HCT116 (cell line): ENCODE data around the gene ETNK2. TPM values are rescaled to one million over a fixed set of nuclear protein-coding genes. Genes with fewer than 3 reads are reported as not detected.

Experiments
- ATAC-seq: fragments of 200-7000 bp; cut with Tn5 transposase; 2 replicates; pipeline ENCODE4 v1.9.1; 2020; ENCODE audit warnings: mild to moderate bottlenecking, moderate library complexity
- BruUV-seq: library from RNA; stranded (reverse); fragments of 400-500 nt; replicated peaks from 2 replicates; lab custom pipeline; 2021; lab: Mats Ljungman, UMichigan
- CTCF ChIA-PET: fragments of 300-600 bp; sonication (Branson Sonifier 250); formaldehyde crosslinking; loops from one replicate; lab custom pipeline; 2021; ENCODE audit warnings: antibody characterized with exemption; lab: Charles Lee
- POLR2A ChIA-PET: fragments of 300-600, 350-600 bp; sonication (Branson Sonifier 250); formaldehyde crosslinking; loops from one replicate; lab custom pipeline; 2021; ENCODE audit warnings: antibody characterized with exemption; lab: Charles Lee
- RAD21 ChIA-PET, 2 experiments: fragments of 300-600 bp; sonication (Branson Sonifier 250); formaldehyde crosslinking; loops; one replicate each; lab custom pipeline; 2023; ENCODE audit warnings: low total read pairs in 2 of 2; ENCODE audit not compliant: uncharacterized antibody in 2 of 2, unreplicated experiment in 2 of 2, low non-redundant PET in 1 of 2; lab: Charles Lee
- DNase-seq: peaks from one replicate; pipeline ENCODE4 v3.0.0-alpha.2; 2010; ENCODE audit warnings: low read depth, low spot score
- H2AFZ ChIP-seq: fragments of 200-600 bp; shearing (Covaris generic), sonication (generic); 2 replicates; pipeline ENCODE4 v1.6.1; 2017; ENCODE audit warnings: low read depth, mixed run types, mixed read lengths, antibody characterized with exemption, low read length; ENCODE audit not compliant: poor library complexity, severe bottlenecking
- H3K27ac ChIP-seq: 2 replicates; pipeline ENCODE4 v1.5.1; 2012; ENCODE audit warnings: low read depth, low read length
- H3K27me3 ChIP-seq: fragments of 200-600 bp; sonication (generic); 2 replicates; pipeline ENCODE4 v1.6.1; 2016; ENCODE audit warnings: mixed run types, low read length, mixed read lengths; ENCODE audit not compliant: insufficient read depth
- H3K36me3 ChIP-seq, 2 experiments: fragments of 200-500 bp in 1 of 2; fragments of 200-600 bp in 1 of 2; sonication (Bioruptor generic) in 1 of 2; sonication (generic) in 1 of 2; 2 replicates each; pipeline versions ENCODE4 v1.5.1 to v1.6.1; 2014 to 2016; ENCODE audit warnings: low read length in 2 of 2, inconsistent platforms in 1 of 2, mixed read lengths in 1 of 2, mixed run types in 1 of 2; ENCODE audit not compliant: insufficient read depth in 2 of 2, control insufficient read depth in 1 of 2
- H3K4me1 ChIP-seq, 2 experiments: fragments of 200-600 bp in 1 of 2; sonication (generic) in 1 of 2; 2 replicates each; pipeline versions ENCODE4 v1.5.1 to v1.6.1; 2012 to 2017; ENCODE audit warnings: low read length in 2 of 2, inconsistent platforms in 1 of 2, mild to moderate bottlenecking in 1 of 2, mixed read lengths in 1 of 2, mixed run types in 1 of 2, moderate library complexity in 1 of 2; ENCODE audit not compliant: insufficient read depth in 2 of 2, control insufficient read depth in 1 of 2
- H3K4me2 ChIP-seq: fragments of 200-600 bp; sonication (generic); 2 replicates; pipeline ENCODE4 v1.6.1; 2017; ENCODE audit warnings: mixed run types, low read length, mixed read lengths
- H3K4me3 ChIP-seq, 2 experiments: fragments of 200-600 bp in 1 of 2; sonication (generic) in 1 of 2; replicated peaks in 1 of 2; 2 replicates each; pipeline ENCODE4 v1.5.1; 2011 to 2016; ENCODE audit warnings: low read length in 2 of 2, control low read depth in 1 of 2, low read depth in 1 of 2, mild to moderate bottlenecking in 1 of 2, mixed read lengths in 1 of 2, mixed run types in 1 of 2
- H3K79me2 ChIP-seq: fragments of 200-600 bp; sonication (generic); 2 replicates; pipeline ENCODE4 v1.6.1; 2017; ENCODE audit warnings: mild to moderate bottlenecking, mixed run types, low read length, moderate library complexity, mixed read lengths; ENCODE audit not compliant: insufficient read depth
- H3K9ac ChIP-seq: fragments of 200-600 bp; sonication (generic); 2 replicates; pipeline ENCODE4 v1.6.1; 2016; ENCODE audit warnings: low read length, mixed read lengths
- H3K9me2 ChIP-seq: fragments of 200-600 bp; sonication (generic), shearing (Covaris generic); 2 replicates; pipeline ENCODE4 v1.6.1; 2017; ENCODE audit warnings: mixed run types, mild to moderate bottlenecking, moderate library complexity; ENCODE audit not compliant: insufficient read depth
- H3K9me3 ChIP-seq, 2 experiments: fragments of 200-500 bp in 1 of 2; fragments of 200-600 bp in 1 of 2; sonication (Bioruptor generic) in 1 of 2; sonication (generic) in 1 of 2; 2 replicates each; pipeline ENCODE4 v1.6.1; 2014 to 2017; ENCODE audit warnings: low read length in 2 of 2, mixed read lengths in 2 of 2, inconsistent platforms in 1 of 2, low read depth in 1 of 2, mild to moderate bottlenecking in 1 of 2, mixed run types in 1 of 2, moderate library complexity in 1 of 2; ENCODE audit not compliant: control insufficient read depth in 1 of 2, insufficient read depth in 1 of 2
- H4K20me1 ChIP-seq: fragments of 200-600 bp; sonication (generic), shearing (Covaris generic); 2 replicates; pipeline ENCODE4 v1.6.1; 2017; ENCODE audit warnings: mixed run types, mild to moderate bottlenecking, moderate library complexity; ENCODE audit not compliant: insufficient read depth
- ATF3 ChIP-seq: IDR thresholded peaks from 2 replicates; pipeline ENCODE4 v1.6.1; 2012
- CBX3 ChIP-seq: IDR thresholded peaks from 2 replicates; pipeline ENCODE4 v1.6.1; 2012; ENCODE audit warnings: low read depth
- CEBPB ChIP-seq: IDR thresholded peaks from 2 replicates; pipeline ENCODE4 v1.6.1; 2012; ENCODE audit warnings: low read depth
- CTCF ChIP-seq, 3 experiments: fragments of 200-600 bp in 1 of 3; sonication (generic) in 1 of 3; IDR thresholded peaks in 2 of 3; conservative IDR thresholded peaks in 1 of 3; 2 replicates each; pipeline ENCODE4 v1.5.1; 2012 to 2017; ENCODE audit warnings: low read depth in 2 of 3, low read length in 2 of 3, antibody characterized with exemption in 1 of 3, borderline replicate concordance in 1 of 3, control low read depth in 1 of 3, mild to moderate bottlenecking in 1 of 3, mixed read lengths in 1 of 3, mixed run types in 1 of 3, moderate library complexity in 1 of 3; ENCODE audit not compliant: insufficient read depth in 1 of 3
- ELF1 ChIP-seq: IDR thresholded peaks from 2 replicates; pipeline ENCODE4 v1.6.1; 2012; ENCODE audit warnings: low read depth, borderline replicate concordance
- JUND ChIP-seq: IDR thresholded peaks from 2 replicates; pipeline ENCODE4 v1.6.1; 2012
- MAX ChIP-seq: IDR thresholded peaks from 2 replicates; pipeline ENCODE4 v1.6.1; 2012
- POLR2A ChIP-seq: IDR thresholded peaks from 2 replicates; pipeline ENCODE4 v1.7.0; 2011; ENCODE audit warnings: borderline replicate concordance; ENCODE audit not compliant: insufficient read depth, insufficient read length; ENCODE audit errors: extremely low read depth
- POLR2AphosphoS5 ChIP-seq: IDR thresholded peaks from 2 replicates; pipeline ENCODE4 v1.6.1; 2011; ENCODE audit warnings: mild to moderate bottlenecking, low read depth, low read length, moderate library complexity
- RAD21 ChIP-seq: IDR thresholded peaks from 2 replicates; pipeline ENCODE4 v1.6.1; 2012; ENCODE audit warnings: low read depth, mild to moderate bottlenecking
- REST ChIP-seq: IDR thresholded peaks from 2 replicates; pipeline ENCODE4 v1.6.1; 2012; ENCODE audit warnings: low read depth
- SIN3A ChIP-seq: IDR thresholded peaks from 2 replicates; pipeline ENCODE4 v1.6.1; 2012; ENCODE audit warnings: low read depth
- SP1 ChIP-seq: IDR thresholded peaks from 2 replicates; pipeline ENCODE4 v1.6.1; 2012; ENCODE audit warnings: low read depth
- SRF ChIP-seq: IDR thresholded peaks from 2 replicates; pipeline ENCODE4 v1.6.1; 2012; ENCODE audit warnings: low read depth
- TCF7L2 ChIP-seq: IDR thresholded peaks from 2 replicates; pipeline ENCODE4 v1.7.0; 2011; ENCODE audit warnings: borderline replicate concordance, inconsistent platforms; ENCODE audit not compliant: insufficient read depth, insufficient read length; ENCODE audit errors: extremely low read depth
- YY1 ChIP-seq: IDR thresholded peaks from 2 replicates; pipeline ENCODE4 v1.6.1; 2011; ENCODE audit warnings: low read length, low read depth, moderate library complexity, mild to moderate bottlenecking; ENCODE audit not compliant: insufficient replicate concordance; ENCODE audit errors: extremely low read depth
- ZBTB33 ChIP-seq: IDR thresholded peaks from 2 replicates; pipeline ENCODE4 v1.6.1; 2011; ENCODE audit warnings: mild to moderate bottlenecking, low read length, moderate library complexity; ENCODE audit not compliant: insufficient replicate concordance; ENCODE audit errors: extremely low read depth
- ZFX ChIP-seq: fragments of 450-650 bp; IDR thresholded peaks from 2 replicates; pipeline ENCODE4 v1.6.1; 2017
- intact Hi-C: fragments of 100-400 bp; cut with micrococcal nuclease; formaldehyde crosslinking; loops from 2 replicates; pipeline ENCODE4 v1.10.0; 2022
- total RNA-seq: library from RNA; stranded (reverse); gene quantifications from one replicate; pipeline ENCODE4 v1.2.1, GENCODE V29; 2021; ENCODE audit not compliant: unreplicated experiment

Gene ETNK2
- total RNA-seq, 1 experiment from 2014 or later, result 16.1 TPM

GRCh38 chr1:204155881-204156280, 4.0 kb upstream of the ETNK2 start:
- Histone ChIP-seq H3K27ac (no peak overlapping the region), H3K4me2 (no peak overlapping the region), H3K9me3 (no peaks in the 10 kb centered on the region), H3K79me2 (no peaks in the 10 kb centered on the region), H3K27me3 (no peaks in the 10 kb centered on the region), H3K4me1 (peaks cover 8 to 18% of the 10 kb centered on the region in 2 experiments), H3K9me2 (no peaks in the 10 kb centered on the region), H2AFZ (no peak overlapping the region), H4K20me1 (no peaks in the 10 kb centered on the region), H3K9ac (no peak overlapping the region), H3K36me3 (no peaks in the 10 kb centered on the region), H3K4me3 (no peak overlapping the region)
- intact Hi-C loops, result no loop called here
- RAD21 ChIA-PET, result interaction anchor here in 1 of 2 experiments (0.6 kb wide), 1 partner anchor 284 kb away, joined by 3 read pairs; no protein-coding TSS in a partner anchor
- CTCF ChIA-PET, result no interaction called here
- ATAC-seq (no peak), DNase-seq (no peak)
- TF ChIP-seq CBX3 (no peak), CEBPB (no peak), POLR2A (no peak), ELF1 (no peak), ATF3 (no peak), TCF7L2 (no peak), SIN3A (no peak), CTCF (IDR thresholded peaks at IDR 0.05 in 2 of 3, conservative IDR thresholded peaks at IDR 0.05 in 1 of 3; ENCODE audit: borderline replicate concordance in 1 of 3, insufficient read depth in 1 of 3, low read depth in 2 of 3, low read length in 2 of 3) (no peak), POLR2AphosphoS5 (no peak), SRF (no peak), JUND (no peak), ZFX (no peak), RAD21 (no peak), SP1 (no peak), REST (no peak), MAX (no peak), YY1 (no peak), ZBTB33 (no peak)
- POLR2A ChIA-PET, result no interaction called here
- BruUV-seq, result no TSS peak
